ENCODE results near the gene IMMT.
"Not testable (repeated sequence)": the region's sequence is repeated elsewhere in the genome, so short reads cannot be mapped to it uniquely, and the experiment has no call there.

Gene IMMT

DNA sequence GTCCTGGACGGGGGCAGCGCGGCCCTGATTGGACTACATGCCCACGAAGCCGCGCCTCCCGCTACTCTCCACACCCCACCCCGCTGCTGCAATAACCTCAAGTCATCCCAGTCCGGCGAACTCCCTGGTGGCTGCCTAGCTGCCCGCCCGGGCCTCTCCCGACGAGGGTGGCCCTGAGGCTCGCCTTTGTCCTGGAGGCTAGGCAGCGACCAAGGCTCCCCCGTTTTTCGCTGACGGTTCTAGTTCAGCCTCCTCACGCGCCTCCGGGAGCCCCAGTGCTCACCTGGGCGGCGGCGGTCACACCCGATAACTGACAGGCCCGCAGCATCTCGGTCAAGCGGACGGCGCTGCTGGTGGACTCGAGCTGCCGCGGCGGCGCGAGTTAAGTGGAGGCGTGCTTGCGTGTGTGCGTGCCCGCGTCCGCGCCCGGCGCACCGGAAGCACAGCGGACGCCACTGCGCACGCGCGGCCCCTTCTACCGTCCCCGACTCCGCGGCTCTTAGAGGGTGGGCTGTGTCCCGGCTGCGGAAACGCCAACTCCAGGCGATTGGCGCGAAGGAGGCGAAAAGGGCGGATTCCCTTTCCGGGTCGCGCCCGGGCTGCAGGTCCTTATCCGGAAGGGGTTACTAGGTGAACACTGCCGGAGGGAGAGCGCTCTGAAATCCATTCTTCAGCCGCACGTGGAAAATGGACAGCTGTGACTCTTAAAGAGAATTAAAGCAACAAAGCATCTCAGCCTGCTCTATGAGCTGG, at the start of gene IMMT:
IMMT (minus strand) TSS at position 408 of the 753 bp plus-strand sequence; CDS start at position 328, 80 bp downstream.
- H3K4me3 ChIP-seq (replicated peaks; ENCODE audit: low read depth, low read length), result peak within 1 kb of the TSS; percentile 91
- H3K36me3 ChIP-seq (ENCODE audit: control insufficient read depth, insufficient read depth, low read length), result no peaks in the 10 kb centered on the region; the same call in 1 of the 2 replicates
- no peaks in the 10 kb centered on the region for H3K27me3 ChIP-seq (replicated peaks; ENCODE audit: control insufficient read depth, insufficient read depth, low read length)
- DNase-seq (ENCODE audit: extremely low read depth, insufficient read length), result peak; percentile 99
- TF ChIP-seq, protein P1, sequence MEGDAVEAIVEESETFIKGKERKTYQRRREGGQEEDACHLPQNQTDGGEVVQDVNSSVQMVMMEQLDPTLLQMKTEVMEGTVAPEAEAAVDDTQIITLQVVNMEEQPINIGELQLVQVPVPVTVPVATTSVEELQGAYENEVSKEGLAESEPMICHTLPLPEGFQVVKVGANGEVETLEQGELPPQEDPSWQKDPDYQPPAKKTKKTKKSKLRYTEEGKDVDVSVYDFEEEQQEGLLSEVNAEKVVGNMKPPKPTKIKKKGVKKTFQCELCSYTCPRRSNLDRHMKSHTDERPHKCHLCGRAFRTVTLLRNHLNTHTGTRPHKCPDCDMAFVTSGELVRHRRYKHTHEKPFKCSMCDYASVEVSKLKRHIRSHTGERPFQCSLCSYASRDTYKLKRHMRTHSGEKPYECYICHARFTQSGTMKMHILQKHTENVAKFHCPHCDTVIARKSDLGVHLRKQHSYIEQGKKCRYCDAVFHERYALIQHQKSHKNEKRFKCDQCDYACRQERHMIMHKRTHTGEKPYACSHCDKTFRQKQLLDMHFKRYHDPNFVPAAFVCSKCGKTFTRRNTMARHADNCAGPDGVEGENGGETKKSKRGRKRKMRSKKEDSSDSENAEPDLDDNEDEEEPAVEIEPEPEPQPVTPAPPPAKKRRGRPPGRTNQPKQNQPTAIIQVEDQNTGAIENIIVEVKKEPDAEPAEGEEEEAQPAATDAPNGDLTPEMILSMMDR (IDR thresholded peaks at IDR 0.05; ENCODE audit: insufficient read depth, low read length, poor library complexity, severe bottlenecking), result no peak

DNA sequence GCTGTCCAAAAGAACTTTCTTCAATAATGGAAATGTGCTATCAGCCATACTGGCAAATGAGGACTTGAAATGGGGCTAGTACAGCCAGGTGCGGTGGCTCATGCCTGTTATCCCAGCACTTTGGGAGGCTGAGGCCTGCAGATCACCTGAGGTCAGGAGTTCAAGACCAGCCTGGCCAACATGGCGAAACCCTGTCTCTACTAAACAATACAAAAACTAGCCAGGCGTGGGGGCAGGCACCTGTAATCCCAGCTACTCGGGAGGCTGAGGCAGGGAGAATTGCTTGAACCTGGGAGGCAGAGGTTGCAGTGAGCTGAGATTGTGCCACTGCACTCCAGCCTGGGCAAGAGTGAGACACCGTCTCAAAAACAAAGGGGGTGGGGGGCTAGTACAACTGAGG, 49.5 kb upstream of the IMMT start:
- not testable (repeated sequence) for H3K36me3 ChIP-seq (ENCODE audit: control insufficient read depth, insufficient read depth, low read length); H3K27me3 ChIP-seq (replicated peaks; ENCODE audit: control insufficient read depth, insufficient read depth, low read length); DNase-seq (ENCODE audit: extremely low read depth, insufficient read length); H3K4me3 ChIP-seq (replicated peaks; ENCODE audit: low read depth, low read length)

DNA sequence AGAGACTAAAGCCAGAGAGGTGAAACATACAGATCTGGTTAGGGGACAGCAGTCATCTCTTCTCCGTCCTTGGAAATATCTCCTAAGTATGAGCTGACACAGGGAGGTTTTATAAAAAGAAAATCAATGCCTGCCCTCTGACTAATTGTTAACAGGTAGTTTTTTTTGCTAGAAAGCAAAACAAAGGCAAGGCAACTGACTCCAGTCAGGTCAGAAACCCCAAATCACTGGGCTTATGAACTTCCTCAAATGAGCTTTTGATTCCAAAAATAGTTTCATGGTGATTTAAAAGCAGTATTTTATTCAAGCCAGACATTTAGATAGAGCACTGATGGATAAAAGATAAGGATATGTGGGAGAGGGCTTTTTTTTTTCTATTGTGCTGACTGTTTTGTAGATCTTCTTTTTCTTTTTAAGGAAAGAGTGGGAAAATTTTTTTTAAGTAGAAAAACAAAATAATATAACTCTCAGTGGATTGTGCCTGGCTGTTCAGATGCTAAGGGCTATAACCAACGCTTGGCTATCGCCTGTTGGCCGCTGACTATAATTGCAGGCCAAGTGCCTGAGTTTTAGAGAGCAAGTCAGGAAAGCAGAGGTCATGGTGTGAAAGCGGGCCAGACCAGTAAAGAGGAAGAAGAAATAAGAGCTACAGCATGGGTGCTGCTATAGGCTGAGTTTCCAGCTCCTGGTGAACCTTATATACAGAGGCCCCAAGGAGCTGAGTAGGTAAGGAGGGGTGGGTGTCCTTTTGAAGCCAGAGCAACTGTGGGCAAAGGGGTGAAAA, 48.9 kb upstream of the IMMT start:
- H3K27me3 ChIP-seq (replicated peaks; ENCODE audit: control insufficient read depth, insufficient read depth, low read length), result no peaks in the 10 kb centered on the region
- TF ChIP-seq, protein P1 (IDR thresholded peaks at IDR 0.05; ENCODE audit: insufficient read depth, low read length, poor library complexity, severe bottlenecking), result peak; percentile 27
- no peak overlapping the region for H3K4me3 ChIP-seq (replicated peaks; ENCODE audit: low read depth, low read length)
- DNase-seq (ENCODE audit: extremely low read depth, insufficient read length), result no peak
- H3K36me3 ChIP-seq (ENCODE audit: control insufficient read depth, insufficient read depth, low read length), result no peaks in the 10 kb centered on the region

DNA sequence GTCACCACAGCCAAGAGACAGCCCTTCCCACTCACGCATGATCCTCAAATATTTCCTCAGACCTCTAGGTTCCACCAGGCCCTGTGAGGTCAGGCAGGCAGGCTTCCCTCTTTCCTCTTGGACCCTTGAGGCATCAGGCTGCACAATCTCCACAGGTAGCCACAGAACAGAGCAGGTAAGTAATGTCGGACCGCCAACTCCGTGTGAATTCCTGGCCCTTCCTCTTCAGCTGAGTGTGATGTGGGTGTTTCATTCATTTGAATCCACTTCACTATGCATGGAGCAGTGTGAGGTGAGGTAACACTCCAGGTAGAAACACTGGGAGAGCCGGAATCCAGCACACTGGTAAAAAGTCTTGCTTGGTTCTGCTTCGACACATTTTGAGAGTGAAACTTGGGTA, 48.0 kb upstream of the IMMT start:
- H3K27me3 ChIP-seq (replicated peaks; ENCODE audit: control insufficient read depth, insufficient read depth, low read length), result no peaks in the 10 kb centered on the region
- no peak overlapping the region for H3K4me3 ChIP-seq (replicated peaks; ENCODE audit: low read depth, low read length)
- H3K36me3 ChIP-seq (ENCODE audit: control insufficient read depth, insufficient read depth, low read length), result no peaks in the 10 kb centered on the region
- TF ChIP-seq, protein P1 (IDR thresholded peaks at IDR 0.05; ENCODE audit: insufficient read depth, low read length, poor library complexity, severe bottlenecking), result no peak
- DNase-seq (ENCODE audit: extremely low read depth, insufficient read length), result no peak

DNA sequence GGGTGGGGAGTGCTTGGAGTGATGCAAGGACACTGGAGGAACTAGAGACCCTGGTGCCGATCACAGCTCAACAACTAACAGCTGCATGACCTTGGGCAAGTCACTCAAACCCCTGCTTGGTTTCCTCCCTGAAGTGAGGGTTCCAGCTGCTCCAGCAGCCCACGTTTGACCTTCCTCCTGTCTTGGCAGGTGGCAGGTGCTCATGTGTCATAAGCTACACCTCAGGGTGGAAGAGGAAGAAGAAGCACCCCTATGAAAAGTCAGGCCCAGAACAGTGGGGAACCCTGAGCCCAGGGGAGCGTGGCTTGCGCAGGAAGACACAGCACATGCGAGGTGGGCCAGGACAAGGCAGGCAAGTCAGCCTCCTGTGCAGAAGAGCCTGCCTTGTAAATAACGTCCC, 46.3 kb upstream of the IMMT start:
- Histone ChIP-seq H3K36me3 (ENCODE audit: control insufficient read depth, insufficient read depth, low read length) (no peaks in the 10 kb centered on the region), H3K4me3 (replicated peaks; ENCODE audit: low read depth, low read length) (no peak overlapping the region), H3K27me3 (replicated peaks; ENCODE audit: control insufficient read depth, insufficient read depth, low read length) (no peaks in the 10 kb centered on the region)
- TF ChIP-seq, protein P1 (IDR thresholded peaks at IDR 0.05; ENCODE audit: insufficient read depth, low read length, poor library complexity, severe bottlenecking), result no peak
- DNase-seq (ENCODE audit: extremely low read depth, insufficient read length), result peak; percentile 46

DNA sequence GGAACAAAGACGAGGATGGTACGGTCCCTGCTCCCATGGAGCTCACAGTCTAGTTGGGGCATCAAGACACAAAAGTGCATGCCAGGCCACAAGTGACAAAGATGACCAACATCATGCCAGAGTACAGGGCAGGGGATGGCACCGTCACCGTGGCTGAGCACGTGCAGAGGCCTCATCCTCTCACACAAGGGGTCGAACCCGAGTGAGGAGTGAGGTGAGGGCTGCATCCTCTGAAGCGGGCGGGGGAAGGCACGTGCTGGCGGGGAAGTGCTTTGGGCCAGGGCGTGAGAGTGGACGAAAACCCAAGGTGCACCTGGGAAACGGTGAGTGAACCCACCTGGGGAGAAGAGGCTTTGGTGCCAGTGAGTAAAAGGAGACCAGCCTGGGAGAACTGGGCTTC, 45.0 kb upstream of the IMMT start:
- H3K4me3 ChIP-seq (replicated peaks; ENCODE audit: low read depth, low read length), result no peak overlapping the region
- TF ChIP-seq, protein P1 (IDR thresholded peaks at IDR 0.05; ENCODE audit: insufficient read depth, low read length, poor library complexity, severe bottlenecking), result no peak
- no peak for DNase-seq (ENCODE audit: extremely low read depth, insufficient read length)
- no peaks in the 10 kb centered on the region for H3K27me3 ChIP-seq (replicated peaks; ENCODE audit: control insufficient read depth, insufficient read depth, low read length)
- no peaks in the 10 kb centered on the region for H3K36me3 ChIP-seq (ENCODE audit: control insufficient read depth, insufficient read depth, low read length)

All from GM06990 (cell line).